Epithelial cell of proximal tubule (primary cell): ENCODE data around the gene COMMD2. TPM values are rescaled to one million over a fixed set of nuclear protein-coding genes. Genes with fewer than 3 reads are reported as not detected.

Experiments
- DNase-seq: peaks from one replicate; pipeline ENCODE4 v3.0.0-alpha.2; 2011; ENCODE audit warnings: low read depth
- H3K4me3 ChIP-seq: 2 replicates; pipeline ENCODE4 v1.5.1; 2011; ENCODE audit warnings: low read depth, mild to moderate bottlenecking, low read length
- total RNA-seq: library from RNA; depleted of rRNA; stranded (reverse); fragments of >200 nt; gene quantifications from 2 replicates; pipeline ENCODE4 v1.2.3, GENCODE V29; 2015
- TF ChIP-seq, protein P1 (sequence below): conservative IDR thresholded peaks from 2 replicates; pipeline ENCODE4 v1.5.1; 2012; ENCODE audit warnings: low read depth, mild to moderate bottlenecking, low read length

Gene COMMD2
- total RNA-seq, 1 donor from 2014 or later: 22.0 TPM

DNA sequence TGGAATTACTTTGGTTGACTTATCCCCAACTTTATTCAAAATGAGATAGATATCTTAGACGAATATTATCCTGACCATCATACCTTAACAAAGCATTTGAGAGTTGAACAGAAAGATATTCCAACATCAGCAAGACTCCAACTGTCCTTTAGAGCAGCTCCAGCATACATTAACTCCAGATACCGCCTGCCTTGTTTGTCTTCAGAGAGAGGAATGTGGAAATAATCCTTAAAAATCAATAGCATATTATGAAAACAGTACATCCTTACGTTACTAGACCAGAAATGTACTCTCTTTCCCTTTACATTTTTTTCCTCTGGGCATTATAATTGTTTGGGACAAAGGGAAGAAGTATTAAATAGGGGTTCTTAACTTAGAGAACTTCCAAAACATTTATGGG, 38.4 kb upstream of the COMMD2 start:
- TF ChIP-seq, protein P1, sequence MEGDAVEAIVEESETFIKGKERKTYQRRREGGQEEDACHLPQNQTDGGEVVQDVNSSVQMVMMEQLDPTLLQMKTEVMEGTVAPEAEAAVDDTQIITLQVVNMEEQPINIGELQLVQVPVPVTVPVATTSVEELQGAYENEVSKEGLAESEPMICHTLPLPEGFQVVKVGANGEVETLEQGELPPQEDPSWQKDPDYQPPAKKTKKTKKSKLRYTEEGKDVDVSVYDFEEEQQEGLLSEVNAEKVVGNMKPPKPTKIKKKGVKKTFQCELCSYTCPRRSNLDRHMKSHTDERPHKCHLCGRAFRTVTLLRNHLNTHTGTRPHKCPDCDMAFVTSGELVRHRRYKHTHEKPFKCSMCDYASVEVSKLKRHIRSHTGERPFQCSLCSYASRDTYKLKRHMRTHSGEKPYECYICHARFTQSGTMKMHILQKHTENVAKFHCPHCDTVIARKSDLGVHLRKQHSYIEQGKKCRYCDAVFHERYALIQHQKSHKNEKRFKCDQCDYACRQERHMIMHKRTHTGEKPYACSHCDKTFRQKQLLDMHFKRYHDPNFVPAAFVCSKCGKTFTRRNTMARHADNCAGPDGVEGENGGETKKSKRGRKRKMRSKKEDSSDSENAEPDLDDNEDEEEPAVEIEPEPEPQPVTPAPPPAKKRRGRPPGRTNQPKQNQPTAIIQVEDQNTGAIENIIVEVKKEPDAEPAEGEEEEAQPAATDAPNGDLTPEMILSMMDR: no peak
- no peak for DNase-seq
- H3K4me3 ChIP-seq: no peak overlapping the region

DNA sequence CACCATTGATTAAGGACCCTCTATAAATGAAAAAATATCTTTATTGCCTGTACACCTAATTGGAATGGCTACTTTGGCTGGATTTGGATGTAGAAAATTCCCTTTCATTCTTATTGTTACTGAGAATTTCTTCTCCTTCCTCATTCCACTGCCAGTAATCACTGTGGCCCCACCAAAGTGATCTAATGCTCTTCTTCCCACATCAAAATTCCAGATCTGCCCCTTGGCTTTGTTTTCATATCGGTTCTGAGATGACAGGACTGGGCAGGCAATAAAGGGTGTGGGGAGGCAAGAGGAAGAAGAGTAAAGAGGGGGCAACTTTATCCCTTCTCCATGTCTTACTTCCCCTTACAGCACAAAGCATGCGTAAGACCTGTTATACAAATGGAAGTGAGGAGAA, 38.0 kb upstream of the COMMD2 start:
- TF ChIP-seq, protein P1: no peak
- no peak overlapping the region for H3K4me3 ChIP-seq
- no peak for DNase-seq

DNA sequence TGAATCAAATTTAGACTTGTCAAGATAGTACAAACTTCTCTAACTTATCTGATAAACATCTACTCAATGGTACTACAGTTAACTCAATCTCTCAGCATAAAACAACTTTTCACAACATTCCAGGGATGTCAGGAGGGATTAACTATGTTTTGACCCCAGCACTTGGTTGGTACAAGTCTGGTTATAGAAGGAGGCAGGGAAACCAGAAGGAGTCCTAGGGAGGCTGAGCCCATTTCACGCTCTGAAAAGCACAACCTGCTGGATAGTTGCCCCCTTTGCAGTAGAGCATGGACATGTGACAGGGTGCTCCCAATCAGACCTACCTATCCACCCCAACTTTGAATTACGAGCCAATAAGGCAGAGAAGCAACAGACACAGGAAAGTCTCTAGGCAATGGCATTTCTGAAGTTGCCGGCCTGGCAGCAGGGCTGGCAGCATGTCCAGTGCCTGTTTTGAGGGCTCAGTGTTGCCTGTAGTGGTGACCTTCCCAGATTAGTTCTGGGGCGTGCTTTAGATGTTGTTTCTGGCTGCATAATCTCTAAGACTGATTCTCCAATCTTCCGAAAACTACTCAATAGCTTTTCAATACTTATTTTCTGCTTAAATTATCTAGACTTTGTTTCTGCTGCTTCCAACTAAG, 31.9 kb upstream of the COMMD2 start:
- DNase-seq: peak; percentile 36
- TF ChIP-seq, protein P1: no peak
- H3K4me3 ChIP-seq: no peak overlapping the region

DNA sequence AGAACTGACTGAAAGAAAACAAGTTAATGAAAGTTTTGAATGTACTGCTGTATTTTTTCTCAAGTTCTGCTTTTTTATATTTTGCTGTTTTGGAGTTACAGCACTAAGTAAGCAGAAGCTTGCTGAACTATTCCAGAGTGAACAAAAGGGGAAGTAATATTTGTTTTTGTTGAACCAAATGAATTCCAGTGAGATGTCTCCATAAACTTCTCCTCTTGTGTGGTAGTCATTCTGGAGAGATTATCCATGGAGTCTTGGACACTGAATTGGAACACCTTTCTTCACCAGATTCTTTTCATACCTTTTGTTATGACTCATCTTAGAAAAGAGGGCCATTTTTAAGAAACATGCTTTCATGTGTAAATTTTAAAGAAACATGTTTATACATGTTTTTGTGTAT, 31.3 kb upstream of the COMMD2 start:
- no peak overlapping the region for H3K4me3 ChIP-seq
- DNase-seq: peak; percentile 67
- TF ChIP-seq, protein P1: no peak

DNA sequence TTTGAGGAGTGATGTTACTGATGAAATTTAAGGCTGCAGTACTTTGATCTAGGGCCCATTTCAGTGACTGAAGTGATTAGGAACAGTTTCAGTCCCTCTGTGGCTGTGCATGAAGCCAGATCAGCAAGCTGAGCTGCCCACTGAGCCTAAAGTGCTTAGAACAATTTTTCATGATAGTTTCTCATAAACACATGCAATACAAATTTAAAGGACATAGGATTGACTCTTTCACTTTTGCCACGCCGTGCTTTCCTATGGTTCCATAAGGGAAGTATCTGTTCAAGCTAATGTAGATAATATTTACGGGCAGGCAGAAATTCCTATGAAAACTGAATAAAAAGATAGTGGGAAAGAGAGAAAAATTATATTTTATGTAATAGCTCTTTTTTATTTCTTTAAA, 29.5 kb upstream of the COMMD2 start:
- H3K4me3 ChIP-seq: no peak overlapping the region
- DNase-seq: no peak
- TF ChIP-seq, protein P1: no peak

DNA sequence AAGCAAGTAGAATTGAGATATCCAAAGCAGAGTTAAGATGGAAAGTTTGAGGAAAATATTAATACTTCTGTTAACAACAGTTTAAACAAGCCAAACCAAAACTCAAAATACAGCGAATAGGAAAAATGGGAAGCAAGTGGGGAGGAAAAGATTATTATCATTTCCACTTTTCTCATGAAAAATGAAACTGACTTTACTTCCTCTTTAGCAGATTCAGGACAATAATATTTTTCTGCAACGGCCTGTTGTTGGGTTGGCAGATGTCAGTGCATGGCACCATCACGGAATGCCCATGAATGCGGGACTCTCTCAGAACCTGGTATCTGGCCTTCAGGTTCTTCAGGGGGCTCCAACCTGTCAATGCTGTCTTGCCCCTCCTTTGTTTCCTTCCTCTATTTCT, 28.9 kb upstream of the COMMD2 start:
- no peak overlapping the region for H3K4me3 ChIP-seq
- TF ChIP-seq, protein P1: no peak
- DNase-seq: no peak

DNA sequence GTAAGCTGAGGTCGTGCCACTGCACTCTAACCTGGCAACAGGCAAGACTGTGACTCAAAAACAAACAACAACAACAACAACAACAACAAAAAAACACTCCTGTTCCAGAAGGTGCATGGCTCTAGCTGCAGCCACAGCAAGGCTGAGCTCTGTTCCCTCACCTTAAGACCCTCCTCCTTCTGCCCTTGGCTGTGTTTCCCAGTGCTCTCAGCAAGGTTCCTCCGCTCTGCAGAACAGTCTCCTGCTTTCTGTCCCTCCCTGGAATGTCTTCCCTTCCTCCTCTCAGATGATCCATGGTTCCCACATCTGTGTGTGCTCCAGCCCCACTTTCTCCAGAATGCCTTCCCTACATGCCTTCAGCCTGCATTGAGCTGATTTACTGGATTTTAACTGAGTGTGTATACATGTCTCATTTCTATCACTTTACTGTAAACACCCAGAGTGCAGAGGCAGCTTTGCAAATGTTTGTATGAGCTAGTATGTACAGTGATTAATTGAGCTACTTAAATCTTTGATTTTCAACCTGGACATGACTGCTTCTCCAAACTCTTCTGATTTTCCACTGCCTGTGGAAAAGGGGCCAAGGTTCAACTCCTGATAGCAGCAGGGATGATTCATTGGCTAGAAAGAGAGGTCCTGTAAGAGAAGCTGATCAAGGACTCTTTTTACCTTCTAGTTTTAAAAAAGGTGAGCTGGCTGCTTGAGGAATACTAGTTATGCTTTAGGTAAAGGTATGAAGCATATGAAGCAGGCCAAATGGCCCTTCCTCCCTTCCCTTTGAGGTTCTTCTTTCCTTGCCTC, 25.3 kb upstream of the COMMD2 start:
- no peak overlapping the region for H3K4me3 ChIP-seq
- TF ChIP-seq, protein P1: no peak
- no peak for DNase-seq
